A673 (cell line): ENCODE results near the gene IFT172. TPM values are rescaled to one million over a fixed set of nuclear protein-coding genes. Genes with fewer than 3 reads are reported as not detected.

Experiments used
- BruUV-seq: library from RNA; stranded (reverse); fragments of 400-500 nt; replicated peaks from 2 replicates; lab custom pipeline; 2021; lab: Mats Ljungman, UMichigan
- CTCF ChIA-PET: fragments of 300-600 bp; sonication (Branson Sonifier 250); formaldehyde crosslinking; loops from one replicate; lab custom pipeline; 2022; ENCODE audit warnings: antibody characterized with exemption; lab: Charles Lee
- POLR2A ChIA-PET: fragments of 300-600 bp; sonication (Branson Sonifier 250); formaldehyde crosslinking; loops from one replicate; lab custom pipeline; 2022; ENCODE audit warnings: antibody characterized with exemption; ENCODE audit not compliant: low non-redundant PET; lab: Charles Lee
- DNase-seq: peaks from one replicate; pipeline ENCODE4 v3.0.0-alpha.2; 2015; ENCODE audit warnings: low spot score
- H3K27ac ChIP-seq: fragments of 200-600 bp; sonication (generic); 2 replicates; pipeline ENCODE4 v1.5.1; 2016; ENCODE audit warnings: mixed run types, low read depth, mild to moderate bottlenecking, mixed read lengths, antibody characterized with exemption, low read length; ENCODE audit not compliant: poor library complexity, severe bottlenecking
- H3K27me3 ChIP-seq: fragments of 200-600 bp; sonication (generic); replicated peaks from 2 replicates; pipeline ENCODE4 v1.6.1; 2017; ENCODE audit warnings: mixed run types, low read depth, mild to moderate bottlenecking, mixed read lengths, antibody characterized with exemption, low read length; ENCODE audit not compliant: insufficient read depth, poor library complexity
- H3K36me3 ChIP-seq: fragments of 200-600 bp; sonication (generic); 2 replicates; pipeline ENCODE4 v1.6.1; 2016; ENCODE audit warnings: mixed run types, mild to moderate bottlenecking, mixed read lengths, antibody characterized with exemption, low read length; ENCODE audit not compliant: insufficient read depth, poor library complexity, severe bottlenecking
- H3K4me1 ChIP-seq: fragments of 200-600 bp; sonication (generic); 2 replicates; pipeline ENCODE4 v1.6.1; 2017; ENCODE audit warnings: mixed run types, mild to moderate bottlenecking, mixed read lengths, antibody characterized with exemption, low read length; ENCODE audit not compliant: insufficient read depth, poor library complexity, severe bottlenecking
- H3K4me3 ChIP-seq: fragments of 200-600 bp; sonication (generic); 2 replicates; pipeline ENCODE4 v1.5.1; 2016; ENCODE audit warnings: low read depth, mixed run types, mild to moderate bottlenecking, mixed read lengths, low read length; ENCODE audit not compliant: poor library complexity, severe bottlenecking
- H3K9me3 ChIP-seq: fragments of 200-600 bp; sonication (generic); 2 replicates; pipeline ENCODE4 v1.6.1; 2016; ENCODE audit warnings: mixed run types, low read depth, mild to moderate bottlenecking, mixed read lengths, antibody characterized with exemption, low read length; ENCODE audit not compliant: poor library complexity, severe bottlenecking
- EZH2 ChIP-seq: fragments of 200-600 bp; sonication (generic); IDR thresholded peaks from 2 replicates; pipeline ENCODE4 v1.6.1; 2017; ENCODE audit warnings: borderline replicate concordance, low read depth, mild to moderate bottlenecking, mixed read lengths, antibody characterized with exemption, low read length; ENCODE audit not compliant: poor library complexity, severe bottlenecking
- intact Hi-C: fragments of 100-400 bp; cut with micrococcal nuclease; formaldehyde crosslinking; loops from one replicate; pipeline ENCODE4 v1.10.0; 2022; ENCODE audit not compliant: unreplicated experiment
- total RNA-seq: library from RNA; stranded (reverse); gene quantifications from 2 replicates; pipeline ENCODE4 v1.2.3, GENCODE V29; 2021
- TF ChIP-seq, protein P1 (sequence below): fragments of 300-800, 200-600 bp; sonication (generic); conservative IDR thresholded peaks from 2 replicates; pipeline ENCODE4 v1.5.1; 2017; ENCODE audit warnings: low read depth, mild to moderate bottlenecking, antibody characterized with exemption, low read length, moderate library complexity, mixed read lengths

The IFT172 gene
- total RNA-seq, 1 experiment from 2014 or later: 42.2 TPM

DNA sequence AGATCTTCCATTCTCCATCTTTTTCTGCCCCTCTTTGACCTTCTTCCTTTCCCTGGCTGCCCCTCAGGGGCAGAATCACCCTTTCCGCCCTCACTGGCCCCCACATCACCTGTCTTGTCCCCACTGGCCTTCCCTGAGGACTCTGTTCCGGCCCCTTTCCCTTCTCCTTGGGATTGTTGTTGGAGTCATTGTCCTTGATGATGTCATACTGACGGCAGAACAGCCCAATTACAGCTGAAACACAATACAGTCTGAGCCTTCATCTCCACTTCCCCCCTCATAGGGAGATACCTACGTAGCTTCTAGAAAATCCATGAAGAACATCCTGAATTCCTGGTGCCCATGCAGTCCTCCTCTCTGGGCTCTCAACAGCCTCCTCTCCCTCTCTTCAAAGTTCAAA is 3.0 kb upstream of the IFT172 start:
- Histone ChIP-seq H3K27ac (no peak overlapping the region), H3K4me1 (no peaks in the 10 kb centered on the region), H3K4me3 (no peak overlapping the region), H3K9me3 (no peaks in the 10 kb centered on the region), H3K27me3 (peaks cover 24% of the 10 kb centered on the region), H3K36me3 (no peaks in the 10 kb centered on the region)
- ChIA-PET POLR2A (interaction anchor here (0.7 kb wide), 1 partner anchor 228 kb away, joined by 11 read pairs; no protein-coding TSS in a partner anchor), CTCF (no interaction called here)
- intact Hi-C loops: no loop called here
- no peak for DNase-seq
- BruUV-seq: no TSS peak
- no peak for TF ChIP-seq EZH2
- TF ChIP-seq, protein P1, sequence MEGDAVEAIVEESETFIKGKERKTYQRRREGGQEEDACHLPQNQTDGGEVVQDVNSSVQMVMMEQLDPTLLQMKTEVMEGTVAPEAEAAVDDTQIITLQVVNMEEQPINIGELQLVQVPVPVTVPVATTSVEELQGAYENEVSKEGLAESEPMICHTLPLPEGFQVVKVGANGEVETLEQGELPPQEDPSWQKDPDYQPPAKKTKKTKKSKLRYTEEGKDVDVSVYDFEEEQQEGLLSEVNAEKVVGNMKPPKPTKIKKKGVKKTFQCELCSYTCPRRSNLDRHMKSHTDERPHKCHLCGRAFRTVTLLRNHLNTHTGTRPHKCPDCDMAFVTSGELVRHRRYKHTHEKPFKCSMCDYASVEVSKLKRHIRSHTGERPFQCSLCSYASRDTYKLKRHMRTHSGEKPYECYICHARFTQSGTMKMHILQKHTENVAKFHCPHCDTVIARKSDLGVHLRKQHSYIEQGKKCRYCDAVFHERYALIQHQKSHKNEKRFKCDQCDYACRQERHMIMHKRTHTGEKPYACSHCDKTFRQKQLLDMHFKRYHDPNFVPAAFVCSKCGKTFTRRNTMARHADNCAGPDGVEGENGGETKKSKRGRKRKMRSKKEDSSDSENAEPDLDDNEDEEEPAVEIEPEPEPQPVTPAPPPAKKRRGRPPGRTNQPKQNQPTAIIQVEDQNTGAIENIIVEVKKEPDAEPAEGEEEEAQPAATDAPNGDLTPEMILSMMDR: no peak

DNA sequence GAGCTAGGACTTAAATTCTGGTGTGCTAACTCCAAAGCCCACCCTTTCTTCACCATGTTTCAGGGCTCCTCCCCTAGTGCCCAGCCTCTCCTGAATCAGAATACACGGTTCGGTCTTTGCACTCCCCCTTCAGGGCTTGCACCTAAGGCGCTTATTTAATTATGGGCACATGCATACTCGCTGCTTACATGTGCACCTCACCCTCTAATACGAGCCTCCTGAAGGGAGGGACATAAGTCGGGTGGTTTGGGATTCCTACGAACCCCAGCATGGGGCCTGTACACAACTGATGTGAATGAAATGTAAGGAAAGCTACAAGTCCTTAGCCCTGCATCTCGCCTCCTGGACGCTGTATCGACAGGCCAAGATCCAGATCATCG is 435 bp downstream of the IFT172 start:
- Histone ChIP-seq H3K27ac (peak overlapping the region; percentile 60), H3K27me3 (no peaks in the 10 kb centered on the region), H3K36me3 (peaks cover 2% of the 10 kb centered on the region), H3K9me3 (no peaks in the 10 kb centered on the region), H3K4me1 (no peaks in the 10 kb centered on the region), H3K4me3 (peak overlapping the region; percentile 75)
- ChIA-PET POLR2A (no interaction called here), CTCF (interaction anchor here (0.6 kb wide), 1 partner anchor 238 kb away, joined by 3 read pairs; no protein-coding TSS in a partner anchor)
- TF ChIP-seq, protein P1: no peak
- no peak for TF ChIP-seq EZH2
- peak; percentile 34 for DNase-seq
- TSS peak; percentile 57 for BruUV-seq
- intact Hi-C loops: loop anchor here (2.0 kb wide), 2 partner anchors 60 to 80 kb away; partner anchors contain the start of genes NRBP1 and PPM1G

DNA sequence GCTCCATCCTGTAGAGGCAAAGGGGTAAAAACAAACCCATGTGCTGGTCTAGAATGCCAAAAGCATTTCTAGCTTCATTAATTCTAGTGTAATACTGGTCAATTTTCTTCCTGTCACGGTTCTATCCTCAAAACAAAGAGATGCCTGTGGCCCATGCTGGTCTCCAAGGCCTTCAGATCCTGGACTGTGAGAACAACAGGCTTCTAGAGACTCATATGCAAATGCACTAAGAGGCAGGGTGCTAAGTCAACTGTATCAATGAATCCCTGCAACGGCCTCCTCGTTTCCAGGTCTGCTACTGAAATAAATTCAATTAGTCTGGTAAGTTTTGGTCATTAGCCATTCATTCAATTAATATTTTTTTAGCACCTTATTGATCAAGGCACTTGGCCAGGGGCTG is 4.0 kb downstream of the IFT172 start:
- CTCF ChIA-PET: no interaction called here
- no TSS peak for BruUV-seq
- intact Hi-C loops: no loop called here

More for the DNA sequence above, 4.0 kb downstream of the IFT172 start:
- no peaks in the 10 kb centered on the region for H3K9me3 ChIP-seq
- no peak for TF ChIP-seq EZH2
- TF ChIP-seq, protein P1: no peak
- no peak for DNase-seq
- no peak overlapping the region for H3K27ac ChIP-seq
- H3K4me3 ChIP-seq: no peak overlapping the region
- POLR2A ChIA-PET: no interaction called here
- H3K27me3 ChIP-seq: no peaks in the 10 kb centered on the region
- H3K36me3 ChIP-seq: peaks cover 11% of the 10 kb centered on the region
- H3K4me1 ChIP-seq: no peaks in the 10 kb centered on the region
